Sigmoid colon (tissue), 7 donors: ENCODE measurements around the gene CCDC91. TPM values are rescaled to one million over a fixed set of nuclear protein-coding genes. Genes with fewer than 3 reads are reported as not detected.

Source experiments
- DNase-seq: peaks from one replicate; pipeline ENCODE4 v3.0.0-alpha.2; 2019
- H3K27ac ChIP-seq, 4 donors: fragments of 200-600 bp; sonication (generic); one replicate each; pipeline ENCODE4 v1.5.1; 2016 to 2019; ENCODE audit warnings: mild to moderate bottlenecking in 1 of 4
- H3K27me3 ChIP-seq, 3 donors: fragments of 200-600 bp; sonication (generic); one replicate each; pipeline ENCODE4 v1.5.1; 2019; ENCODE audit warnings: mild to moderate bottlenecking in 1 of 3
- H3K36me3 ChIP-seq, 4 donors: fragments of 200-600 bp; sonication (generic); one replicate each; pipeline ENCODE4 v1.5.1; 2016 to 2019
- H3K4me1 ChIP-seq, 4 donors: fragments of 200-600 bp; sonication (generic); one replicate each; pipeline ENCODE4 v1.5.1; 2017 to 2019
- H3K4me3 ChIP-seq, 4 donors: fragments of 200-600 bp; sonication (generic); one replicate each; pipeline ENCODE4 v1.5.1; 2017 to 2019; ENCODE audit warnings: mild to moderate bottlenecking in 2 of 4, moderate library complexity in 1 of 4
- H3K9me3 ChIP-seq, 4 donors: fragments of 200-600 bp in 3 of 4; sonication (generic) in 3 of 4; one replicate each; pipeline versions ENCODE4 v1.5.1 to v1.6.1; 2013 to 2019
- CTCF ChIP-seq, 4 experiments: fragments of 450-650 bp in 3 of 4; fragments of 200-600 bp in 1 of 4; IDR thresholded peaks; one replicate each; pipeline ENCODE4 v1.5.1; 2016 to 2019; ENCODE audit warnings: antibody characterized with exemption in 4 of 4, mild to moderate bottlenecking in 3 of 4, moderate library complexity in 2 of 4
- EP300 ChIP-seq, 4 donors: sonication (generic); formaldehyde crosslinking; IDR thresholded peaks; one replicate each; pipeline ENCODE4 v1.6.1; 2017; ENCODE audit warnings: antibody characterized with exemption in 4 of 4
- POLR2A ChIP-seq, 2 donors: fragments of 450-650 bp; IDR thresholded peaks; one replicate each; pipeline ENCODE4 v1.6.1; 2016; ENCODE audit warnings: antibody characterized with exemption in 2 of 2, mild to moderate bottlenecking in 2 of 2, moderate library complexity in 2 of 2
- POLR2AphosphoS5 ChIP-seq, 4 donors: sonication (generic); formaldehyde crosslinking; IDR thresholded peaks; one replicate each; pipeline ENCODE4 v1.6.1; 2017; ENCODE audit warnings: antibody characterized with exemption in 4 of 4
- WGBS, 2 donors: extraction: QIAGEN DNeasy Blood & Tissue Kit; methylation state at CpG; one replicate each; pipeline ENCODE4 v1.1.7; 2013; 5-methylcytosine and 5-hydroxymethylcytosine counted together
- intact Hi-C: fragments of 100-400 bp; cut with DNase I; formaldehyde crosslinking; loops from one replicate; pipeline ENCODE4 v1.15.1; 2023
- polyA plus RNA-seq, 3 donors: library from polyadenylated mRNA; stranded (reverse); fragments of 200-250 nt; gene quantifications; one replicate each; pipeline ENCODE4 v1.2.3, GENCODE V29; 2013
- total RNA-seq, 4 donors: library from RNA; depleted of rRNA; stranded (reverse); fragments of >200 nt; gene quantifications; one replicate each; pipeline ENCODE4 v1.1.0, GENCODE V29; 2016
- donor health status: healthy with polysubstance abuse.
- donor health status: Bipolar disorder and iron deficiency.
- donor health status: healthy.

CCDC91 gene
- total and polyA plus RNA-seq, 7 donors = 12.4 to 85.7 (median 42.9) TPM

DNA sequence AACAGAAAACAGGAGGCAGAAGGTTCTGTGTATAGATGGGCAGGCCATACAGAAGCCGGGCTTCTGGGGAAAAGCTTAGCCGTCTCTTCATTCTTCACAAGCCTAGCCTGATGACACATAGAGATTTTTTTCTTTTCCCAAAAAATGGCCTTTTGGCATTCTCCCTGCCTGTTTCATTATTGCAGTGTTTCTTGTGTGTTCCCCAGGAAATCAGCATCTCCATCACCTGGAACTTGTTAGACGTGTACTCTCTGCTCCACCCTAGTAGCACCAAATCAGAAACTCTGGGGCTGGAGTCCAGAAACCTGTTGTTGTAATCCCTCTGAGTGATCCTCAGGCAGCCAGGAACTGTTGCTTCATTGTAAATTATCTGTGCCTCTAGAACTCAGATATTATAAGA, 388.1 kb downstream of the CCDC91 start:
- 83 to 91% methylated on average over 3 of the region's 3 CpGs for WGBS, 2 donors
- TF ChIP-seq POLR2A (IDR thresholded peaks at IDR 0.05) (no peak), CTCF (IDR thresholded peaks at IDR 0.05) (no peak), POLR2AphosphoS5 (IDR thresholded peaks at IDR 0.05) (no peak), EP300 (IDR thresholded peaks at IDR 0.05) (no peak)
- Histone ChIP-seq H3K27me3 (no peaks in the 10 kb centered on the region), H3K4me3 (no peak overlapping the region), H3K9me3 (no peaks in the 10 kb centered on the region), H3K4me1 (peaks cover 0 to 34% (median 24%) of the 10 kb centered on the region in 4 donors), H3K36me3 (no peaks in the 10 kb centered on the region), H3K27ac (peak overlapping the region in 3 of 4 donors; percentile 39 to 56 (median 47))
- no peak for DNase-seq
- intact Hi-C loops = no loop called here

DNA sequence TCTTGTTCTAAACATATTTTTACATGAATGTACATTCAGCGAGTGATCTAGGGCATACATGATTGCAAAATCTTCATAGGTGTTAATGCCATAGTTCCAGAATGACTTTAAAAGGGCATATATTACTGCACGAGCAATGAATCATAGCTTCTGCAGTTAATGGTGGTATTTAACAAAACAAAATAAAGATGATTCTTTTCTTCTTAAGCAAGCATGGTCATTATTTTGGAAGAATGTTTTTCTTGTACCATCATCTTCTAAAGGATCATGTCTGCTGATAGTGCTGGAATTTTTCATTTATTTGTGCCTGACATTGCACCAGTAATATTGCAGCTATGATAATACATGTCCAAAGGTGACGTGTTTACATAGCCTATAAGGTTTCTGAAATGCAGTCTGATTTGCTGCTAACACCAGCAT, 388.6 kb downstream of the CCDC91 start:
- Histone ChIP-seq H3K4me1 (peaks cover 0 to 34% (median 24%) of the 10 kb centered on the region in 4 donors), H3K4me3 (no peak overlapping the region), H3K27ac (peak overlapping the region in 3 of 4 donors; percentile 39 to 56 (median 47)), H3K9me3 (no peaks in the 10 kb centered on the region), H3K36me3 (no peaks in the 10 kb centered on the region), H3K27me3 (no peaks in the 10 kb centered on the region)
- intact Hi-C loops = no loop called here
- WGBS, 2 donors = 80 to 83% methylated on average over 3 of the region's 3 CpGs
- DNase-seq = no peak
- no peak for TF ChIP-seq EP300 (IDR thresholded peaks at IDR 0.05)
- no peak for TF ChIP-seq POLR2A (IDR thresholded peaks at IDR 0.05)

GRCh38 chr12:28582672-28583376, 392.6 kb downstream of the CCDC91 start:
- intact Hi-C loops = no loop called here
- WGBS, 2 donors = 81 to 88% methylated on average over 6 of the region's 6 CpGs
- no peaks in the 10 kb centered on the region for H3K27me3 ChIP-seq
- TF ChIP-seq POLR2AphosphoS5 (IDR thresholded peaks at IDR 0.05) (no peak), CTCF (IDR thresholded peaks at IDR 0.05) (no peak), EP300 (IDR thresholded peaks at IDR 0.05) (no peak), POLR2A (IDR thresholded peaks at IDR 0.05) (no peak)
- H3K9me3 ChIP-seq = no peaks in the 10 kb centered on the region
- no peak overlapping the region for H3K4me3 ChIP-seq
- no peak overlapping the region for H3K27ac ChIP-seq
- DNase-seq = no peak
- peaks cover 0 to 32% (median 17%) of the 10 kb centered on the region in 4 donors for H3K4me1 ChIP-seq
- no peaks in the 10 kb centered on the region for H3K36me3 ChIP-seq

DNA sequence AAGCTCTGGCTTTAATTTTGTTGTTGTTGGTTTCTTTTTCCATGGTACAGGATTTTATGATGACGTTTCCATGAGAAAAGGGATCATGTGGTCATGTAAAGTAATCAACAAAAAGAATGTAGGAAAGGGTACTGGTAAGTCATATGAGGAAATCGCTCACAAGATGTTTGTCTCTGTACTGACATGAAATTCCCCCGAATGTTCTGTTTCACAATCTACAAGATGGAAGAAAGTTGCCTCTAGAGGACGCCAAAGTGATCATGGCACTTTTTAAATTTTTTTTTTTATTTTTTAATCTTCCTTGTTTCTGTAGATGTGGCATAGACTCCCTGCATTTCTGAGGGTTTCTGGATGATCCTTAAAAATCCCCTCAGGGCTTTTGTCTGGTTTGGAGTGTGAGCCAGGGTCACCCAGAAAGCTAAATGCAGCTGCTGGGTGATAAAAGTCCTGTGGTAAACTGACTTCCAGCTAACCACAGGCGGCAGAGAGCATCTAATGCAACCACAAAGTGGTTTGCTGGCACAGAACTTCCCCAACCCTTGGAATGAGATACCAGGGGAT, 393.5 kb downstream of the CCDC91 start:
- Histone ChIP-seq H3K27me3 (no peaks in the 10 kb centered on the region), H3K9me3 (no peaks in the 10 kb centered on the region), H3K36me3 (no peaks in the 10 kb centered on the region), H3K4me1 (peaks cover 0 to 25% (median 13%) of the 10 kb centered on the region in 4 donors), H3K4me3 (no peak overlapping the region), H3K27ac (no peak overlapping the region)
- 61 to 70% methylated on average over 5 of the region's 5 CpGs for WGBS, 2 donors
- intact Hi-C loops = no loop called here
- no peak for DNase-seq
- TF ChIP-seq POLR2AphosphoS5 (IDR thresholded peaks at IDR 0.05) = no peak
- TF ChIP-seq POLR2A (IDR thresholded peaks at IDR 0.05) = no peak
- no peak for TF ChIP-seq CTCF (IDR thresholded peaks at IDR 0.05)
- no peak for TF ChIP-seq EP300 (IDR thresholded peaks at IDR 0.05)

DNA sequence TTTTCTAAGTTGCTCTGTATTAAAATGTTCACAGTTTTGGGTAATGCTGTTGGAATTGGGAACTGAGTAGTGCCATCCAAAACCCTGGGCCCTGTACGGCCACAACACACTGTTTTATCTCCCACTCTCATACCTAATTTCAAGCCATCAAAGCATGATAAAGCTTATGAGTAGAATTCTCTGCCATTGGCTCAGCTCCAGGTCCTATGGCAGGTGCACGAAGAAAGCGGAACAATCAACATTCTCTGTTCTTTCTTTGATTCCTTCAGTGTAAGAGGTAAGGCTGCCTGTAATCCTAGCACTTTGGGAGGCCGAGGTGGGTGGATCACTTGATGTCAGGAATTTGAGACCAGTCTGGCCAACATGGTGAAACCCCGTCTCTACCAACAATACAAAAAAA, 394.9 kb downstream of the CCDC91 start:
- DNase-seq = no peak
- Histone ChIP-seq H3K9me3 (no peaks in the 10 kb centered on the region), H3K4me1 (peaks cover 0 to 19% (median 6%) of the 10 kb centered on the region in 4 donors), H3K27ac (no peak overlapping the region), H3K27me3 (no peaks in the 10 kb centered on the region), H3K4me3 (no peak overlapping the region), H3K36me3 (no peaks in the 10 kb centered on the region)
- TF ChIP-seq CTCF (IDR thresholded peaks at IDR 0.05) (no peak), EP300 (IDR thresholded peaks at IDR 0.05) (no peak), POLR2AphosphoS5 (IDR thresholded peaks at IDR 0.05) (no peak), POLR2A (IDR thresholded peaks at IDR 0.05) (no peak)
- intact Hi-C loops = no loop called here
- WGBS, 2 donors = 65 to 86% methylated on average over 5 of the region's 5 CpGs
